GM04504 (cell line): ENCODE measurements around the gene SEMA4D.

ENCODE experiments used
- DNase-seq: peaks from one replicate; pipeline ENCODE4 v3.0.0-alpha.2; 2012; ENCODE audit warnings: low read depth

SEMA4D gene

DNA sequence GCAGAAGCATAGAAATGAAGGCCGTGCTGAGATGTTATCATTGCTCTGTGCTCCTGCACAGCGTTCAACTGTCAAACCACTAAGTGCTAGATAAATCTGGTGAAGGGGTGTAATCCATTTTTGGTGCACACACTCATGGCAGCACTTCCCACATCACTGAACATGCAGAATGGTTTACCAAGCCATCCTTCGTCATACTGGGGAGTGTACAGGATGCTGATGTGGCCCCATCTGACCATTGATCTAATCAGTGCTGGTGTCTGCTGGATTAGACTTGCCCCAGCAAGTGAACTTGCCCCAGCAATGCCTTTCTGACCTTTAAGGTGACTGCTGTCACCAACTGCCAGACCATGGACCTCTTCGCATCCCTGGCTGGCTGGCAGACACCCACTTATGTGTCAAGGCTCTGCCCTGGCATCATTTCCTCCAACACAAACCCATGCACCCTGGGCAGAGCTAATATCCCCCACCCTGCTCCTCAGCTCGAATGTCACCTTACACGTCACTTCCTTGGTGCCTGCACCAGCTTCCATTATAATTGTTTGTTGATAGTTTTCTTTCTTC lies 4.2 kb upstream of the SEMA4D start:
- no peak for DNase-seq

DNA sequence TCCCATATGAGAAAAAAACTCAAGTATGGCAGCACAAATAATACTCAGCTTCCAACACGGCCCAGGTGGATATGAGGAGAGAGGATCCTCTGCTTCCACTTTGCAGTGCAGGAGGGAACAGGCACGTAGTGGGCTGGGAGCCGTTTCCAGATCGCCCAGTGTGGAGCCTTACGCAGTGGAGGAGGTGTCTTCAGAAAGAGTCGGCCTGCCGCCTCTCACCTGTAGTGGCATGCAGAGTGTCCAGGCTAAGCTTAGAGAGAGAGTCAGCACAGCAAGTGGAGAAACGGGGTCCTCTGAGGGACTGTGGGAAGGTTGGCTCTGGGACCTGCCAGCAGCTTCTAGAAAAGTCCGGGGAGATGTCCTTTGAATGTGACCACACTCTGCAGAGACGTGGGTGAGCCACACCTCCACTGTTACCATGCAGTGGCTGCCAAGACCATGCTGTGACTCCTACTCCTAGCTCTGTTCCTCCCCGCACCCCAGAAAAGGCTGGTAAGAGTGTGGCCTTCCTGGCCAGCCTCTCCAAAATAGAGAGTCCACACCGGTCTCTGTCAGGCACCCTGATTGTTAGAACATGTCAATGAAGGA lies 3.5 kb upstream of the SEMA4D start:
- DNase-seq = no peak

DNA sequence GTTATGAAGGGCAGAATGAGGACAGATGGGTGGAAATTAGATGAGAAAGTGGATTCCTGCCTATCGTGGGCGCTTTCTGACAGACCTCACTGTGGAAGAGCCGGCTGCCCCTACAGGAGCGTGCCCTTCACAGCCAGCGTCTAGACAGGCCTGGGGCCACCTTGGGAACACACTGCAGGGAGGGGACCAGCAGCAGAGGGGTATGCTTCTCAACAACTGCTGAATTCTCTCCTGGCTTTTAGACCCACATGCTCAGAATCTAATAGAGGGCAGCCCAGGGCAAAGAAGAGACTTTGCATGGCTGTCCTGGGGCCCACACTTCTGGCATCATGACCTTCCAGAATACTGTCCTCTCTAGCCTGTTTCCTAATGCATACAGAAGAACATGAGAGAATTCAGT lies 2.1 kb upstream of the SEMA4D start:
- no peak for DNase-seq

DNA sequence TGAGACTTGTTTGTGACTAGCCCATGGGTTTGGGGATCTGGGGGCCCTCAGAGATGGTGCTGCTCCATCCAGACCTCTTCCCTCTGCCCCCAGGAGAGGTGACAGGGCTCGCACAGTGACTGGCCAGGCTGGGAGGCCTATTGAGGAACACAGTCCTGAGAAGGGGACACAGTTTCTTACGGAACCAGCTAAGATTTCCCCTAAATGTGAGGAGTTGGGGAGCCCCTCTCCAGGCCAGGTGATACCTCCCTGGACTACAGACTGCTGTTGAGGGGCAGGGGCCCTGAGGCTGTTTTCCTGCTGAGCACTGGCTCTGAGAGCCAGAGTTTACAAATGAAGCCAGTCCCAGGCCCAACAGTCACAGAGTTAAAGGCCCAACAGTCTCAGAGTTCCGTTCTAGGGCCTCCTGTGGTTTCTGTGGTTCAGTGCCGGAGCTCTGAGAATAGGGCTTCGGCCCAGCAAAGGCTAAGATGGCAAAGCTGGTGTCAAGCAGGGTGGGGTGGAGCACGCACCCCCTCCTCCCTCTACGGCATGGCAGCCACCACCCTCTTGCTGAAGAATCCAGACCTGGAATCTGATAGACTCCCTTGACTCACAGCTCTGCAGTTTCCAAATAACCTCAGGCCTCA lies 1.1 kb upstream of the SEMA4D start:
- DNase-seq = no peak

DNA sequence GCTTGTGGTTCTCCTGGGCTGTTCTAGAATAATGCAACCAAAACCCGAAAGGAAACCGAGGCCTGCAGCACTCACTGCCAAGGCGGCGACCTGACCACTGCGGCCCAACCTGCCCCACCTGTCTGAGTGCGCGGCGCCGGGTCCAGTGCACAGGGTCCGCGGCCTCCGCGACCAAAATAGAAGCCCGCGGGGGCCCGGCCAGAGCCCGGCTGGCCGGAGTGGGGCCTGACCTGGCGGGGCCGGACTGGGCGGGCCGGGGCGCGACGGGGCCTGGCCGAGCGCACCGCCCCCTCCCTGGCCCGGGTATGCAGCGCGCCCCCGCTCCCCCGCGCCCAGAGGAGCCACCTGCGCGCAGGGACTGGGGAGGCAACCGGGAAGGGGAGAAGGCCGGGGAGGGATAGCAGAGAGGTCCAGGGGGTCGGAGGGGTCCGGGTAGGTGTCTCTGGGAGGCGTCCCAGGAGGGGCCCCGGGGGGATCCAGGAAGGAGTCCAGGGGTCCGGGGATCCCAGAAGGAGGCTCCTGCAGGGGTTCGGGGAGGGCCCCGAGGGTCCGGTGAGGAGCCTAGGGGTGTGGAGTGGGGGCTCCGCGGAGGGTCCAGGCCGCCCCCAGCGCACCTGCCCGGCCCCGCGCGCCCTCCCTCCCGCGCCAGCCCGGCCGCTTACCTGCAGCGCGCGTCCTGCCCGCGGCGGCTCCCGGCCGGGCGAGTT lies 503 bp downstream of the SEMA4D start:
- DNase-seq = no peak

DNA sequence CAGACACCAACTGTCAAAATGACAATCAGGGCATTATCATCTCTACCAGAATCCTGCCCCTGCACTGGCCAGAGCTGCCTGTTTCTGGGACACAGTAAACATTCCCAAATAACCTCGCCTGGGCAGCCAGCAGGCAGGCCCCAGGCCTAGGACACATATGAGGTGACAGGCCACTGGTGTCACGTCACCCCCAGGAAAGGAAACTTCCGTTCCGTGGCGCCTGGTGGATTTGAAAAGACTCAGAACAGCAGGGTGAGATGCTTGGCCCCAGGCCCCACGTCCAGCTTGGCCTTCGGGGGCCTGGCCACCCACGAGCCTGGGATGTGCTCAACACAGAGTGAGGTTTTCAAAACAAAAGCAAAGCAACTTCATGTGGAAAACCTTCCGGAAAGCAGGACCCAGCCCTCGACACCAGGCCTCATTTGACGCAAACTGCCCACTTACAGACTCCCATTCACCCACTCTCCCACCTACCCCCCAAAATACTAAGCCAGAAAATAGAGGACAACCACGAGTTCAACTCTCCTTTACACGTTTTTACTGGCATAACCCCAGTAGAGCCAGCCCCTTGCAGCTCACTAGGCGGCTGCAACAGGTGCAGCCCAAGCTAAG lies 1.2 kb downstream of the SEMA4D start:
- DNase-seq = no peak

DNA sequence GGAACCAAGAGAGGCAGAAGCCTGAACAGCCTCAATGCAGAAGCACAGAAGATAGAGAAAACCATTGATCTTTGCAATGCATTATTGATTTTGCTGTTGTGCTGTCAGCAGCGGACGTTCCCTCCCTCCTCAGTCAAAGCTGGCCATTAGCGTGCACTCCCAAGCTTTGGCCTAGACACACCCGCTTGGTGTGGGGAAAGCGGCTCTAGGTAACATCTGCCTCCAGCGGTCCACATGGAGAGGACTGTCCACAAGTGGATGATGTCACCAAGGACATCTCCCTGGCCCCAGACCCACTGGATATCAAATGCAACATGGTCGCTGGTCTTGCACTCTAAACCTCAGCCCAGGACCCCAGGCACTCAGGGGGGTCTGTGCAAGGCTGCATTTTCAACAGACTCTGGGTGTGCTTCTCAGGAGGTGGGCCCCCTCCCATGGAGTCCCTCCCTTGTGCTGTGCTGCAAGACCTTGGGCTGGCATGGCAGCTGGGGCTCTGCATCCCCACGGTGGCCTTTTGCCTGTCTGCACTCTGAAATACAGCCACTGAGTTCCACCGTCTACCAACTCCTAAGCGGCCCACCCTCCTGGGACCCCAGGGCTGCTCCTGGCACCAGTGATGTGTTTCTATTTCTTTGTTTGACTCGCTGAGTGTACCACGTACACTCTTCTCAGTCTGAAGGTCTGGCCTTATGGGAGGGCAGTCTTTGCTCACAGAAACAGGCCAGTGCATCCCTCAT lies 1.9 kb downstream of the SEMA4D start:
- no peak for DNase-seq

DNA sequence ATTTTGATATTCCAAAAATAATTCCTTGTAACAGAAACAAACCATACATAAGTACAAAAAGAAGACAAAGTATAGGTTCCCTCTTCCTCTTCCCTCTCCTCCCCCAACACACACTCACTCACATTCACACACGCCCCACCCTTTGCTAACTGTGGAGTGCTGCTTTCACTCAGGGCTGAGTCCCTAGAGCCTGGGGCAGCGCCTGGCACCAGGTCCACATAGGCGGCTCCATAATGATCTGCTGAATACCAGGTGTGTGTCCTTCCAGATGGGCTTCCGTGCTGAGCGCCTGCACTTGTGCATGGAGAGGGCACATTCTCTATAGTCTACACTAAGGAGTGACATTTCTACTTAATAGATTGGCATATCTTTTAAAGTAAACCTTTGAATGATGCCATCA lies 3.7 kb downstream of the SEMA4D start:
- no peak for DNase-seq

DNA sequence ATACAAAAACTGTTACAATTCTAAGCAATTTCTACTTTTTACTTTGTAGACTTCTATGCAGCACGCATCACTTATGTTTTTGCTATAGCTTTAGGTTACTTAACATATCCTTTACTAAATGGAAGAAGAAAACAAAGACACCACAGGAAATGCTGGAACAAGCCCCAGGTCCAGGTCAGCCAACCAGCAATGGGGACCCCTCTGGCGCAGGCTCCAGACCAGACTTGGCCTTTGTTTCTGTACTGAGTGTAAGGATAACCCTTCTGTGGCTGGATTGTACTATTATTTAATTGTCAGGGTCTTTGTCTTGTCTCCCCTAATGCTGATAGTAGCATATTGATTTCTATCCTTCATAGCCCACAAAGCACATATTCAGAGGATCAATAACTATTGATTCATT lies 4.2 kb downstream of the SEMA4D start:
- no peak for DNase-seq

DNA sequence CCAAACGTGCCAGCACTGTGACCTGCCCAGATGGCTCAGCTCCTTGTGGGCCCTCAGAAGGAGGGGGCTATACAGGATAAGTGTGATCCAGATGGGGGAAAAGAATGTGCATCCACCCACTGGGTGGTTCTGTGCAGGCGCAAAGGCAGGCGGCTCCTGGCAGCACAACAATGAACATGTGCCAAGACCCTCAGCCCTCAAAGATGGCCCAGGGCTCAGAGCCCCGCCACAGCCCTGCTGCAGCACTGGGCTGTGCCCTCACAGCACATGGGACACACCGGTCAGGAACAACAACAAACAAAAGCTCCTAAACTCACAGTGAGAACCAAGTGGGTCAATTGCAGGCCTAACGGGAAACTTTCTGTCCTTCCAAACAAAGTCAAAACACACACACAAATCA lies 4.7 kb downstream of the SEMA4D start:
- DNase-seq = no peak

DNA sequence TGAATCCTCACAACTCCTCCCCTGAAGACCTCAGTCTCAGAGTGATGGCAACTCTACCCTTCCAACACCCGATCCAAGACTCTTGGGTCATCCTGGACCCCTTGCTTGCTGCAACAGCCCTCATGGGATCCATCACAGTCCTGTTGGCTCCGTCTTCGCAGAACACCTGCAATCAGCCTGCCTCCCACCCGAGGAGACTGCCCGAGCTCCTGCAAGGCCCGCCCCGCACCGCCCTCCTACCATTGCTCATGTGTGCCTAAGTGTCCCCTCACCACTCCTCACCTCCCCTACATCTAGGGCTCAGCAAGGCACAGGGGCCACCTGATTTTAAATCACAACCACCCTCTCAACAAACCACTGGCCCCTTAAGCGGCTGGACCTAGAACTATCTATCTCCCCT lies 5.3 kb downstream of the SEMA4D start:
- DNase-seq = no peak

DNA sequence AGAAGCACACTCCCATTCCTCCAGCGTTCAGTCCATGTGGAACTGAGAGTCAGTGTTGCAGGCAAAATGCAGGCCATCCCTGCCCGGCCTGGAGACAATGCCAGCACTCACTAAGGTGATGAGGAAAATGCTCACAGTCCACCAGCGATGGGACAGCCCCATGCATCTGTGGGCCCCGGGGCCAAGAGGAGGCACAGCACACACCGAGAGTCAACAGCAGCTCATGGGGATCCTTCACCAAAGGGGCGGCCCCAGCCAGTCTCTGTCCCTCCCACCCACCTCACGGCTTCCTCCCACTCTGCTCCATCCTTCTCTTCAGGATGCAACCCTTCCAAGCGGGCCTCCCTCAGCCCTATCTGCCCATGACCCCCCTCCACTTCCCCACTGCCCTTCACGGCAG lies 6.2 kb downstream of the SEMA4D start:
- no peak for DNase-seq

DNA sequence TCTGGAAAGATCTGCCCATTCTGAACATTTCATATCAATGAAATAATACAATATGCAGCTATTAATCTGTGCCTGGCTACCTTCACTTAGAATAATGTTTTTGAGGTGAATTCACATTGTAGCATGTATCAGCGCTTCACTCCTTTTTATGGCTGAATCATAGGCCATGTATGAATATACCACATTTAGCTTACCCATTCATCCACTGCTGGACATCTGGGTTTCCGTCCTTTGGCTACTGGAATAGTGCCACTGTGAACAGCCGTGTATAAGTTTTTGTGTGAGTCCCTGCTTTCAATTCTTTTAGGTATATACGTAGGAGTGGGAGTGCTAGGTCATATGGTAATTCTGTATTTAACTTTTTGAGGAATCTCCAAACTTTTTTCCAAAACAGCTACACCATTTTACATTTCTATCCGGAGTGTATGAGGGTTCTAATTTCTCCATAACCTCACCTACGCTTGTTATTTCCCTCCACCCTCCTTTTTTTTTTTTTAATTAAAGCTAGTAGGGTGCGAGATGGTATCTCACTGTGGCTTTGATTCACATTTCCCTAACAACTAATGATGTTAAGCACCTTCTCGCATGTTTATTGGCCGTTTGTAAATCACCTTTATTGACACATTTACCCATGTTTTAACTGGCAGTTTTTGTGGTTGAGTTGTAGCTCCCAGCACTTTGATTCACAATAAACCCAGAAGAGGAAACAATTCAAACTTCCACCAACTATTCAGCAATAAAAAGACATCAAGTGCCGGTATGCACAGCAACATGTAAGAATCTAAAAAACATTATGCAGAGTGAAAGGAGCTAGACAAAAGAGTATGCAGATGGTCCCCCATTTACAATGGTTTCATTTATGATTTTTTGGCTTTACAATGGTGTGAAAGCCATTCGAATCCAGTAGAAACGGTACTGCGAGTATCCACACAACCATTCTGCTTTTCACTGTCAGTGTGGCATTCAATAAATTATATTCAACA lies 8.1 kb downstream of the SEMA4D start:
- no peak for DNase-seq

DNA sequence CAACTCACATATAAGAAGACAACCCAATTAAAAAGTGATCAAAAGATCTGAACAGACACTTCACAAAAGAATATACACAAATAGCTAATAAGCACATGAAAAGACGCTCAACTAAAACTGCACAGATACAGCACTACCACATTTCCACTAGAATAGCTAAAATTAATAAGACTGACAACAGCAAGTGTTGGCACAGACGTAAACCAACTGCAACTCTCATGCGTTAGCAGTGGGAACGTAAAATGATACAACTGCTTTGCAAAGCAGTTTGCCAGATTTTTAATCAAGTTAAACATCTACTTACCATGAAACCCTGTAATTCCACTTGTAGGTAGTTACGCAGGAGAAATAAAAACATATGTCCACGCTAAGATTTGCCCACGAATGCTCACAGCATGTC lies 9.0 kb downstream of the SEMA4D start:
- DNase-seq = no peak

DNA sequence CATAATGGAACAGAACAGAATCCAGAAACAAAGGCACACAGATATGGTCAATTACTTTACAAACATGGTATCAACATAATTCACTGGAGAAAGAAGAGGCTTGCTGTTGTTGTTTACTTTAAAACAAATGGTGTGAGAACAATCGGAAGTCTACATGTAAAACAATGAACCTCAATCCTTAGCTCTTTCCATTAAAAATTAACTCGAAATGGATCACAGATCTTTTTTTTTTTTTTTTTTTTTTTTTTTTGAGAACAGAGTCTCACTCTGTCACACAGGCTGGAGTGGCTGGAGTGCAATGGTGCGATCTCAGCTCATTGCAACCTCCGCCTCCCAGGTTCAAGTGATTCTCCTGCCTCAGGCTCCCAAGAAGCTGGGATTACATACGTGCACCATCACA lies 9.8 kb downstream of the SEMA4D start:
- no peak for DNase-seq

DNA sequence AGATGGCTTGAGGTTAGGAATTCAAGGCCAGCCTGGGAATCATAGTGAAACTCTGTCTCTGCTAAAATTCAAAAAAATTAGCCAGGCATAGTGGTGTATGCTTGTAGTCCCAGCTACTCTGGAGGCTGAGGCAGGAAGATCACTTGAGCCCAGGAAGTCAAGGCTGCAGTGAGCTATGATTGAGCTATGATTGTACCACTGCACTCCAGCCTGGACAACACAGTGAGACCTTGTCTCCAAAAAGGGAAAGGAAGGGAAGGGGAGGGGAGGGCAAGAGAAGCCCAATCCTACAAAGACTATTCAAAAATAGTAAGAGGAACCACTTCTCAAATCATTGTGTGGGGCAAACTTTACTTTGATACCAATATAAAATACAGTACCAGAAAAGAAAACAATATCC lies 11.2 kb downstream of the SEMA4D start:
- no peak for DNase-seq

DNA sequence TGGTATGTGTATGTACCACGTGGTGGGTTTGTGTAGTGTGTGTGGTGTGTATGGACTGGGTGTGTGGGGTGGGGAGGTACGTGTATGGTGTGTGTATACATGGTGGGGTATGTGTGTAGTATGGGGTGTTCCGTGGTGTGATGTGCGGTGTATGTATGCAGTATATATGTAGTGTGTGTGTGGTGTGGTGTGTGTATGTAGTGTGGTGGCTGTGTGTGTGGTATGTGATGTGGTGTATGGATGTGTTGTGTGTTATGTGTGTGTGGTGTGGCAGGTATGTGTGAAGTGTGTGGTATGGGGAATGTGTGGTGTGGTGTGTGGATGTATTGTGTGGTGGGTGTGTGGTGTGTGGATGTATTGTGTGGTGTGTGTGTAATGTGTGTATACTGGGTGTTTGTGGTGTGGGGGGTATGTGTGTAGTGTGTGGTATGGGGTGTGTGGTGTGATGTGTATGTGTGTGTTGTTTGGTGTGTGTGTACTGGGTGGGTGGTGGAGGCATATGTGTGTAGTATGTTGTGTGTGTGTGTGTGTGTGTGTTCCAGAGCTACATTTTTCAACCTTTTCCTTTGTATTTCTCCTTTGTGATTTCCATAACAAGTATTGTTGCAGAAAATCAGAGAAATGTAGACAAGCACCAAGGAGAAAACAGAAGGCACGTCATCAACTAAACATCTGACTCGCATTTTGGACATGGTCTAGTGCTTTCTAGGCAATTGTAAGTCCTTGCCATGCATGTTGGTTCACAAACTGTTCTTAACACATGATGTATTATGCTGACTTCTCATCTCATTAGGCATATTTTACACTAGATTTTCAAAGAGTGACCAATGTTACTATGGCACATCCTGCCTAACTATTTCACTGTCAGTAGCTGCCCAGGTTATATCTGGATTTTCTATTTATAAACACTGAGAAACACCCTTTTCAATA lies 13.2 kb downstream of the SEMA4D start:
- no peak for DNase-seq

DNA sequence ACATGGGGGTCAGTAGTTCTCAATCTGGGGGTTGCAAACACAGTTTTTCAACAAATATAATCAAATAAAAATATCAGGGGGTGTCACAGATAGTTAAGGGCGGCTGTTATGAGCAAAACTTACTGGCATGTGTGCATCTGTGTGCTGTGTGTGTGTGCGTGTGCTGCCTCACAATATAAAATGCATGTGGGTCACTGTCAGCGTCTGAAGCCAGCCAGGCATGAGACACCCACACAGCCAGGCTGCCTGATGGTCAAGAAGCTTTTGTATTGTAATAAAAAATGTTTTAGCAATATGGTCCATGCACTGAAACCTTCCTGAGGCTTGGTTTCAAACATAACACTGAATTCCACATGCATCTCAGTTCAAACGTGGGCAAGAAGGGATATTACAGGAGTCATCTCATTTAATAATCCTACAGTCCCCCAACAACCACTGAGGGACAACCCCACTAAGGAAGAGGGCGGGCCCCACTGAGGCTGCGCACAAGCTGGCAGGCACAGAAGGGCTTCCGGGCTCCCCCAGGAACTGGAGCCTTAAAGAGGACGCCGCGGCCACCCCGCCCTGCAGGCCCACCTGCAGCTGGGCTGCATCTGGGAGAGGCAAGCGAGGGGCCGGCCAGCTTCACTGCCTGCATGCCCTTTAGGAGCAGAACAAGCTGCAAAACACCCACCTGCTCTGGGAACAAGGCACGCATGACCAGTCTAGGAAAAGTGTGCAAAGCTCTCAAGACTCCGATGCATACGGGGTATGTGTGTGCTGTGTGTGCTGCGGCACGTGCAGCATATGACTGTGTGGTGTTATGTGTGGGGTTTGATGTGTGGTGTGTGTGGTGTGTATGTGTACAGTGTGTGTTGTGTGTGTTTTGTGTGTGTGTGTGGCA lies 14.1 kb downstream of the SEMA4D start:
- no peak for DNase-seq

DNA sequence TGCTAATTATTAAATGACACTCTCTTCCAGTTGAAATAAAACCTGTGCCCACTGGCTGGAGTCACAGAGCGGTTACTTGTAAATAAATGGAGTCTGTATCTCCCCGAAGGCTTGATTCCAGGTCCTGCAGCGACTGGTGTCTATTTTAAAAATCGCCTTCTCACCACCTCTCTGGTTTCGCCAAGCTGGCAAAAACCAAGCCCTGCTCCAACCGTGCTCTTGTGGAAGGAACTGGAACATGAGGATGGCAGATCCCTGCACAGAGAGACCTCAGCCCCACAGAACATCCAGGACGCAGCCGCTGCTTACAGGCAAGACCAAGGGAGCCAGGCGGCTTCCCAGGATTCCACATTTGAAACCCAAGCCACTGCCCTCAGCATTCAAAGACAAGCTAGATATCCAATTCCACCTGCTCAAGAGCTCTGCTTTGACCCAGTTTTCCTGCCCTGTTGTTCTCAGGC lies 15.0 kb downstream of the SEMA4D start:
- no peak for DNase-seq
